Activated naive CD8-positive, alpha-beta T cell treated with anti-CD3 and anti-CD28 coated beads, Interleukin-2, amount 10 ng/mL, durations not matched to agents 7 days and 5 days (primary cell): ENCODE measurements around the gene MROH2A. TPM values are rescaled to one million over a fixed set of nuclear protein-coding genes. Genes with fewer than 3 reads are reported as not detected.
"Not testable (repeated sequence)": the region's sequence is repeated elsewhere in the genome, so short reads cannot be mapped to it uniquely, and the experiment has no call there.

Source experiments
- ATAC-seq: fragments of 150-1000 bp; cut with Tn5 transposase; one replicate; pipeline ENCODE4 v1.10.0; 2021; ENCODE audit warnings: low read depth, moderate library complexity
- POLR2A ChIA-PET: fragments of 350-600 bp; sonication (Branson Sonifier 250); formaldehyde crosslinking; loops from one replicate; lab custom pipeline; 2021; ENCODE audit warnings: antibody characterized with exemption; lab: Charles Lee
- DNase-seq: peaks from one replicate; pipeline ENCODE4 v3.0.0; 2021
- H3K27ac Mint-ChIP-seq: one replicate; pipeline ENCODE4 v1.8.0; 2022; ENCODE audit warnings: mild to moderate bottlenecking, mixed read lengths
- H3K27me3 Mint-ChIP-seq: one replicate; pipeline ENCODE4 v1.8.0; 2022; ENCODE audit warnings: mild to moderate bottlenecking, moderate library complexity, mixed read lengths
- H3K36me3 Mint-ChIP-seq: one replicate; pipeline ENCODE4 v1.8.0; 2021; ENCODE audit warnings: mild to moderate bottlenecking, mixed read lengths
- H3K4me1 Mint-ChIP-seq: one replicate; pipeline ENCODE4 v1.8.0; 2021; ENCODE audit warnings: mixed read lengths
- H3K4me3 Mint-ChIP-seq: one replicate; pipeline ENCODE4 v1.8.0; 2022; ENCODE audit warnings: mild to moderate bottlenecking, moderate library complexity, mixed read lengths
- H3K9me3 Mint-ChIP-seq: one replicate; pipeline ENCODE4 v1.8.0; 2021; ENCODE audit warnings: mixed read lengths
- total RNA-seq, 2 experiments: library from RNA; stranded (reverse); gene quantifications; one replicate each; pipeline ENCODE4 v1.2.3, GENCODE V29; 2021

MROH2A gene
- total RNA-seq, 2 experiments from 2014 or later, result not detected

DNA sequence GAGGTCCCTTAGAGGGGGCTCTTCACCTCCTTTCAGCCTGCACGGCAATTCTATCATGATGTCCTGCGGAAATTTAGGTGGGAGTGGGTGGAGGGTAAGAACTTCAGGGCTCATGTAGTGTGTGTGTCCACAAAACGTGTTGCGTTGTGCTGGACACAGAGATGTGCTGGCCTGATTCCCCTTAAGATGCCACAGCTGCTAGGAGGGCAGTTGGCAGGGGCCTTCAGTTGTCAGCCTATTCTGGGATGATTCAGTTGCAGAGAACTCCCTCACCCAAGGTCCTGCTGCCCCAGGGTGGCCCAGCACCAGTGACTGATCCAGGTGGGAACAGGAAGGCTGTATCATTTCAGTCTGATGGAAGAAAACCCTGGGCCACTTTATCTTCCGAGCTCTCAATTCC is 77.2 kb downstream of the MROH2A start:
- POLR2A ChIA-PET, result interaction anchor here (1.0 to 1.7 kb wide), 4 partner anchors 14 to 646 kb away, joined by 3 to 9 read pairs (median 5); partner anchors contain the start of gene ARL4C

DNA sequence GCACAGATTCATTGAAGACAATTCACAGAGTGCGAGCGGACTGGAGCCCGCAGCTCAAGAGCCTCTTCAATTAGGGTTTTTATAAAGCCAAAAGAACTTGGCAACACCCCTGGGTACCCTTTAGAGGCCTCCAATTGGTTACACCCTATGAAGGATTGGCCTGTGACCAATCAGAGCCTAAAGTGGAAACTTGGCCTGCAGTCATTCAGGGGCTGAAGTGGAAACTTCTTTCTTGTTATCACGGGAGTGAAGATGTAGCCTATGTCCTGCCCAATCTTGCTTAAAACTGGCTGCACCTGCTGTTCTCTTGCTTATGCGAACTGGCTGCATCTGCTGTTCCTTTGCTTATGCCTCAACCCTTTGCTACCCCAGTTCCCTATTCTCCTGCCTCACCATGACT is 78.1 kb downstream of the MROH2A start:
- peaks cover 35% of the 10 kb centered on the region for H3K4me1 Mint-ChIP-seq
- peaks cover 29% of the 10 kb centered on the region for H3K36me3 Mint-ChIP-seq
- POLR2A ChIA-PET, result no interaction called here
- ATAC-seq (no peak), DNase-seq (no peak)
- H3K4me3 Mint-ChIP-seq, result no peak overlapping the region
- no peaks in the 10 kb centered on the region for H3K9me3 Mint-ChIP-seq
- H3K27me3 Mint-ChIP-seq, result peaks cover 2% of the 10 kb centered on the region
- peak overlapping the region; percentile 52 for H3K27ac Mint-ChIP-seq

More for the DNA sequence above, 77.2 kb downstream of the MROH2A start:
- Mint-ChIP-seq H3K9me3 (no peaks in the 10 kb centered on the region), H3K4me1 (peaks cover 40% of the 10 kb centered on the region), H3K4me3 (peak overlapping the region; percentile 100), H3K36me3 (peaks cover 33% of the 10 kb centered on the region), H3K27ac (peak overlapping the region; percentile 99), H3K27me3 (peaks cover 2% of the 10 kb centered on the region)
- ATAC-seq, result no peak
- DNase-seq, result no peak

DNA sequence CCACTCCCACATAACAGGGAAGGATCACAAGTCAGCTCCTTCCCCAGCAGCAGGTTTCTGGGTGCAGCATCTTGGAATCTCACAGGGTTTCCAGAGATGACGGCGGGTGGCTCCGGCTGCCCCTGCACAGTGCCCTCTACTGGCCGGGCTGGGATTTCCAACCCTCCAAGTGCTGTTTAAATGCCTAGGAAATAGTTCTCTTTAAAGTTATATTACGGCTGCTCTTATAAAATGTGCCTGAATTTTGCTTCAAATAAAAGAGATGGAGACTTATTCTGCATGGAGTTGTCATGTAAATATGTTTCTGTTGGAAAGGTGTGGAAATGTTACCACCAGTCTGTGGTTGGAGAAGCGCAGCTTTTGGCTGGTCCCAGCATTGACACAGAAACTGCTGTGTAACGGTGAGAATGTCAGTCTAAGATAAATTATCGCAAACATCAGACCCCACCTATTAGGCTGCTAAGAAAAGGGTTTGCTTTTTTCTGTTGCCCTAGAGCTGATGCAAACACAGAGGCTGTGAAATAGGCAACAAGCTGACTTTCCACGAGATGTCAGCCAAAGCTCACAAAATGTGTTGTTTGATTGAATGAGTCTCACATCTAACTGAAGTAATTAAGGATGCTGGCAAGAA is 79.5 kb downstream of the MROH2A start:
- Mint-ChIP-seq H3K4me1 (peaks cover 22% of the 10 kb centered on the region), H3K36me3 (peaks cover 15% of the 10 kb centered on the region), H3K27me3 (peaks cover 6% of the 10 kb centered on the region), H3K27ac (peak overlapping the region; percentile 33), H3K9me3 (no peaks in the 10 kb centered on the region), H3K4me3 (no peak overlapping the region)
- POLR2A ChIA-PET, result interaction anchor here (0.6 kb wide), 1 partner anchor 243 kb away, joined by 3 read pairs; no protein-coding TSS in a partner anchor
- peak; percentile 73 for DNase-seq
- ATAC-seq, result no peak

- Mint-ChIP-seq H3K4me1 (peaks cover 19% of the 10 kb centered on the region), H3K27me3 (peaks cover 6% of the 10 kb centered on the region), H3K27ac (no peak overlapping the region), H3K36me3 (peaks cover 9% of the 10 kb centered on the region), H3K9me3 (no peaks in the 10 kb centered on the region), H3K4me3 (no peak overlapping the region)
- POLR2A ChIA-PET, result no interaction called here
- DNase-seq, result no peak
- no peak for ATAC-seq
These were observed 80.2 kb downstream of the MROH2A start for GRCh38 chr2:233858331-233858730.

DNA sequence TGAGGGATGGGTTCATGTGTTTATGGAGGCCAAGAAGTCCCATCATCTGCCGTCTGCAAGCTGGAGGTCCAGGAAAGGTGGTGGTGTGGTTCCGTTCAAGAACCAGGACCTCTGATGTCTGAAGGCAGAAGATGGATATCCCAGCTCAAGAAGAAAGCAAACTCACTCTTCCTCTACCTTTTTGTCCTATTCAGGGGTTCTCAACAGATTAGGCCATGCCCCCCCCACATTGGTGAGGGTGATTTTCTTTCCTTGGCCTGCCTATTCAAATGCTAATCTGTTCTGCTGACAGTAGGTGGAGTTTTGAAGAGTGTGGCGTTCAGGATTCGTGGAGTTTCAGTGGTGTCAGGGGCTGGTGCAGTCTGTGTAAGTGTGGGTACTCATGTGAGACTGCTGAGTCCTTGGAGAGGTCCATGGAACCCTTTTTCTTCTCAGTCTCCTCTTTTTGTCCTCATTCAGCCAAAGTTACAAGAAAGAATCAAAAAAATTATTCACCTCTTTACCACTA is 84.2 kb downstream of the MROH2A start:
- H3K27ac Mint-ChIP-seq, result no peak overlapping the region
- DNase-seq, result no peak
- peaks cover 16% of the 10 kb centered on the region for H3K4me1 Mint-ChIP-seq
- no peaks in the 10 kb centered on the region for H3K9me3 Mint-ChIP-seq
- peaks cover 21% of the 10 kb centered on the region for H3K36me3 Mint-ChIP-seq
- POLR2A ChIA-PET, result no interaction called here
- no peak for ATAC-seq
- no peak overlapping the region for H3K4me3 Mint-ChIP-seq
- H3K27me3 Mint-ChIP-seq, result peaks cover 8% of the 10 kb centered on the region

DNA sequence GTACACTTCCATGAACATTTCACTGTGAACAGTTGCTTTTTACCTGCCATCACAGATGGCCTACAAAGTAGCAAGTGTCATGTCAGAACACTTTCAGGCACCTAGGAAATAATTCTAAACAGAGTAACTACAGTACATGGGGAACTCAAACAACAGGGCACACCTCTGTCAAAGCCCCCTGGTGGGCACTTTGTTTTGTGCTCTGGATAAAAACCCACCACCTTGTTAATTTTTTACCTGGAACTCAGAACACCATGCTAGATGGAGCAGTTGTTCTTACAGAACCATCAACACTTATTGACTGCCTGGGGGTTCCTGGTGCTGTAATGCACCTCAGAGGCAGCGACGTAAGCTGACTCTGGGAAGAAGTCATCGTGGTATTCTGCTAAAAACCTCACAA is 87.7 kb downstream of the MROH2A start:
- ATAC-seq (peak; percentile 40), DNase-seq (no peak)
- no peak overlapping the region for H3K27ac Mint-ChIP-seq
- H3K9me3 Mint-ChIP-seq, result peaks cover 4% of the 10 kb centered on the region
- peaks cover 17% of the 10 kb centered on the region for H3K27me3 Mint-ChIP-seq
- H3K4me3 Mint-ChIP-seq, result no peak overlapping the region
- peaks cover 13% of the 10 kb centered on the region for H3K4me1 Mint-ChIP-seq
- POLR2A ChIA-PET, result no interaction called here
- peaks cover 24% of the 10 kb centered on the region for H3K36me3 Mint-ChIP-seq

DNA sequence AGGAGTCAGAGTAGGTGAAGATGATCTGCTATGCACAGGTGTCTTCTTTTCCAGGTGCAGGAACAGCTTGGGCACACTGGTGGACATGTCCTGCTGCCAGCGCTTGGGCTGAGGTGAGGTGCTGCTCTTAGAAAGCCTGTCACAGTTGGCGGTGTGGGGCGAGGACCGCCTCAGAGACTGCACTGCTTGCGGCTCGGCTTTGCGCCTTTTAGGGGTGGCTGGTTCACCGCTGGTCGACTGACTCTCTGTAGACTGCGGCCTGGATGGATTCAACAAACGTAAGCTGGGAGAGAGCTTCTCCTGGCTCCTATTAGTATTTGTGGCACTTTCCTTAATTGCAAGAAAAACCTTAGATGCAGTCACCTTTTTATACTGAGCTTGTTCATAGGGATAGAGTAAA is 88.3 kb downstream of the MROH2A start:
- Mint-ChIP-seq H3K36me3 (peaks cover 24% of the 10 kb centered on the region), H3K9me3 (peaks cover 4% of the 10 kb centered on the region), H3K27me3 (peaks cover 22% of the 10 kb centered on the region), H3K4me1 (peaks cover 13% of the 10 kb centered on the region), H3K4me3 (no peak overlapping the region), H3K27ac (no peak overlapping the region)
- POLR2A ChIA-PET, result no interaction called here
- ATAC-seq, result no peak
- no peak for DNase-seq

DNA sequence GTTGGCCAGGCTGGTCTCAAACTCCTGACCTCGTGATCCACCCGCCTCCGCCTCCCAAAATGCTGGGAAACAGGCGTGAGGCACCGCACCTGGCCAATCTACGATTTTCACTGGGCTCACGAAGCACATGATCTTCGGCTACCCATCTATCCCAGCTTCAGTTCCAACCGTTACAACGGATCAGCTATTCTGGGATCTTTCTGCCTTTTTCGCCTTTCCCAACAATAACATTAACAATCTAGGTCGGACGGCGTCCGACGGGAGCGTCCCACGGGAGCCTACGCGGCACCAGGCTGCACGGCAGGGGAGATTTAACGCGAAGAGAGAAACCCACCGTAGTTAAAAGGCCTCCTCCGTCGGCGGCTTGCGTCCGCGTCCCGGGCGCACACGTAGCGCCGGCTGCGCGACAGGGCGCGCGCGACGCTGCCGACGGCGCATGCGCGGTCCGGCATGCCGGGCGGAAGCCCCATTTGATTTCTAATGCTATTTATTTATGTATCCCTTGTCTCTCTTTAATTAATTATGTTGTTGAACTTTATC is 89.9 kb downstream of the MROH2A start, which contains the start of gene MSL3B:
Gene MSL3B, minus strand, starts transcription at position 394 of the 540 bp plus-strand sequence.
- DNase-seq (peak; percentile 80), ATAC-seq (peak; percentile 86)
- Mint-ChIP-seq H3K27ac (peak within 1 kb of the TSS; percentile 88), H3K27me3 (peaks cover 30% of the 10 kb centered on the region), H3K4me1 (peaks cover 13% of the 10 kb centered on the region), H3K36me3 (peaks cover 24% of the 10 kb centered on the region), H3K4me3 (peak within 1 kb of the TSS; percentile 94), H3K9me3 (peaks cover 5% of the 10 kb centered on the region)
- POLR2A ChIA-PET, result interaction anchor here (0.7 kb wide), 1 partner anchor 622 kb away, joined by 4 read pairs; no protein-coding TSS in a partner anchor

- Mint-ChIP-seq H3K27ac (no peak overlapping the region), H3K4me1 (peaks cover 8% of the 10 kb centered on the region), H3K36me3 (peaks cover 12% of the 10 kb centered on the region), H3K27me3 (peaks cover 45% of the 10 kb centered on the region), H3K9me3 (peaks cover 9% of the 10 kb centered on the region), H3K4me3 (no peak overlapping the region)
- ATAC-seq (no peak), DNase-seq (no peak)
- POLR2A ChIA-PET, result no interaction called here
These were observed 93.3 kb downstream of the MROH2A start for GRCh38 chr2:233871432-233871831.

- H3K4me3 Mint-ChIP-seq, ATAC-seq, H3K9me3 Mint-ChIP-seq, H3K4me1 Mint-ChIP-seq, DNase-seq, H3K27ac Mint-ChIP-seq, H3K36me3 Mint-ChIP-seq, POLR2A ChIA-PET: not testable (repeated sequence)
- peaks cover 45% of the 10 kb centered on the region for H3K27me3 Mint-ChIP-seq
These were observed 94.0 kb downstream of the MROH2A start for GRCh38 chr2:233872125-233872524.

DNA sequence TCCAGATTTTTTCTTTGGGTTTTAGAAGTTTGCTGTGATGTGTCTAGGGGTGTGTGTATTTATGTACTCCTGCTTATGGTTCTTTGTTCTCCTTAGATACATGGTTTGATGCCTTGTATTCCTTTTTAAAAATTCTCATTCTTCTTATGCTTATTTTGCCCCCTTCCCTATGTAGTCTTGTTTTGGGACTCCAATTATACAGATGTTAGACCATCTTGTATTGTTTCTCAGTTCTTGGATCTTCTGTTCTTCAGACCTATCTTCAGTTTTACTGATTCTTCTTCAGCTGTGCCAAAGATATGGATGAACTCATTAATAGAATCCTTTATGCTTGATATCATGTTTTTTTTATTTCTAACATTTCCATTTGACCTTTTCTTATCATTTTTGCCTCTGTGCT is 104.2 kb downstream of the MROH2A start:
- Mint-ChIP-seq H3K27ac (no peak overlapping the region), H3K4me3 (no peak overlapping the region), H3K9me3 (peaks cover 12% of the 10 kb centered on the region), H3K4me1 (no peaks in the 10 kb centered on the region), H3K36me3 (no peaks in the 10 kb centered on the region), H3K27me3 (peaks cover 19% of the 10 kb centered on the region)
- DNase-seq (no peak), ATAC-seq (no peak)
- POLR2A ChIA-PET, result no interaction called here
